ENCODE results near the gene NUDCD3.

The NUDCD3 gene

DNA sequence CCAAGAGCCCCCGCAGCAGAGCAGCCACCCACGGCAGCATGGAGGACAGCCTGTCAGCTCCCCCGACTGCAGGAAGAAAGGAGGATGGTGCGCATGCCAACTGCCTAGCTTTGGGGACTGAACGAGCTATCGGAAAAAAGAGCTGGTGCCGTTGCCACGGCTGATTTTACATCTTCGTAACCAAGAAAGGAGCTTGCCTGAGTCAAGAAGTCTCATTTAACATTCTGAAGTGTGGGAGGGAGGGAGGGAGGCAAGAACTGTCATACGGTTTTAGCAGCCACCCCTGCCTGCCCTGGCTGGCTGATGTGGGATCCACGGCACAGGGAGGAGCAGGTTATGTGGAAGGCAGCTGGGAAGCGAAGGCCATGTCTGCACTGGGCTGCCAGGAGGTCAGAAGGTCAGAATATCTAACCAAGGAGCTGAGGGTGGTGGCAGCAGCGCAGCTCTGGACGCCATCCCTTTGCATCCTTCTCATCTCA is 90.4 kb downstream of the NUDCD3 start:
- H3K18ac ChIP-seq (ENCODE audit: low read length): no peak overlapping the region
- H2BK5ac ChIP-seq (ENCODE audit: low read depth, low read length, poor library complexity): no peak overlapping the region
- no CpG with 5 or more reads among the region's 14 CpGs for WGBS (ENCODE audit: extremely low coverage, insufficient coverage, insufficient read length)
- no peaks in the 10 kb centered on the region for H3K79me1 ChIP-seq (ENCODE audit: low read length)
- no peak overlapping the region for H3K4me3 ChIP-seq (ENCODE audit: low read depth, low read length)
- peaks cover 5% of the 10 kb centered on the region in 2 experiments for H3K4me1 ChIP-seq (ENCODE audit: control insufficient read depth in 1 of 2, insufficient read depth in 2 of 2, low read length in 2 of 2)
- H4K12ac ChIP-seq (ENCODE audit: low read depth, low read length): no peak overlapping the region
- no peaks in the 10 kb centered on the region for H3K79me2 ChIP-seq (ENCODE audit: control insufficient read depth, insufficient read depth, low read length, poor library complexity)
- no peak overlapping the region for H4K91ac ChIP-seq (ENCODE audit: low read depth, low read length)
- no peaks in the 10 kb centered on the region for H3K9me3 ChIP-seq (ENCODE audit: insufficient read depth, low read depth, low read length)
- no peak overlapping the region for H3K23ac ChIP-seq (ENCODE audit: low read length)
- no peak overlapping the region for H2BK120ac ChIP-seq (ENCODE audit: insufficient read depth, low read length, poor library complexity)
- H2AFZ ChIP-seq (ENCODE audit: insufficient read depth, low read length, poor library complexity): no peak overlapping the region
- no peaks in the 10 kb centered on the region for H3K27me3 ChIP-seq (ENCODE audit: insufficient read depth, low read length)
- H4K8ac ChIP-seq (ENCODE audit: low read depth, low read length): no peak overlapping the region
- H3K36me3 ChIP-seq (ENCODE audit: control insufficient read depth in 1 of 2, insufficient read depth in 2 of 2, low read length in 2 of 2): peaks cover 23 to 27% of the 10 kb centered on the region in 2 experiments
- H3K14ac ChIP-seq (ENCODE audit: low read length): no peak overlapping the region
- no peak for DNase-seq
- H2BK12ac ChIP-seq (ENCODE audit: low read length): no peak overlapping the region
- H3K4ac ChIP-seq (ENCODE audit: low read depth, low read length): no peak overlapping the region
- no peak overlapping the region for H3K27ac ChIP-seq (ENCODE audit: low read depth, low read length)
- H2AK5ac ChIP-seq (ENCODE audit: low read length): no peak overlapping the region
- H3K4me2 ChIP-seq (ENCODE audit: low read length): no peak overlapping the region
- no peak overlapping the region for H3K9ac ChIP-seq (ENCODE audit: low read length)

DNA sequence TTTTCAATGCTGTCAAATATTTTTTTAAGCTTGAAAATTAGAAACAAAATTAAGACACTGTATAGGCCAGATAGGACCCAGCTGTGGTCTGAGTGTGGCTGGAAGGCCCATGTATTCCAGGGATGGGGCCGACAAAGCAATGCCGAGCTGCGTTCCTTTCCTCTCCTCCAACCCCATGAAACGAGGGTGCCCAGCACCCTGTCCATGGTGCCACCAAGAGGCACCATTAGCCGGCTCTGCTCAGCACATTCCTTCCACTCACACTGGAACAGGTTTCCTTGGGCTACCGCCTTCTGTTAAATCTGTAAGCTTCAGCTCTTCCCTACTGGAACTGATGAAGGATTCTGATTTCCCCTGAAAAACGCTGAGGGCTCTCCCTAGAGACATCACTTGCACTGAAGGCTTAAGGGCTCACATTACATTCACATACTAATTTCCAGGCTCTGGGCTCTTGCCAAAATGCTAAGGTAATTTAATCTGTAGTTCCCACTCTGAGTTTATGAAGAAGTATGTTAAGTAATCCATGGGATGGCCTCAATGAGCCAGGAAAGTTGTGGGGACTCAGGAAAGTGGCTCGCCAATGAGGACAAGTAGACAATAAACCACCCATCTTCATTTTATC is 91.4 kb downstream of the NUDCD3 start:
- Histone ChIP-seq H3K18ac (ENCODE audit: low read length) (no peak overlapping the region), H3K36me3 (ENCODE audit: control insufficient read depth in 1 of 2, insufficient read depth in 2 of 2, low read length in 2 of 2) (peaks cover 22% of the 10 kb centered on the region in 2 experiments), H4K91ac (ENCODE audit: low read depth, low read length) (no peak overlapping the region), H4K8ac (ENCODE audit: low read depth, low read length) (no peak overlapping the region), H3K4me1 (ENCODE audit: control insufficient read depth in 1 of 2, insufficient read depth in 2 of 2, low read length in 2 of 2) (peaks cover 5% of the 10 kb centered on the region in 2 experiments), H2BK12ac (ENCODE audit: low read length) (no peak overlapping the region), H3K9ac (ENCODE audit: low read length) (no peak overlapping the region), H3K23ac (ENCODE audit: low read length) (no peak overlapping the region), H4K12ac (ENCODE audit: low read depth, low read length) (no peak overlapping the region), H3K4me3 (ENCODE audit: low read depth, low read length) (no peak overlapping the region), H3K9me3 (ENCODE audit: insufficient read depth, low read depth, low read length) (no peaks in the 10 kb centered on the region), H3K27ac (ENCODE audit: low read depth, low read length) (no peak overlapping the region), H2BK120ac (ENCODE audit: insufficient read depth, low read length, poor library complexity) (no peak overlapping the region), H3K27me3 (ENCODE audit: insufficient read depth, low read length) (no peaks in the 10 kb centered on the region), H3K79me2 (ENCODE audit: control insufficient read depth, insufficient read depth, low read length, poor library complexity) (no peaks in the 10 kb centered on the region), H3K79me1 (ENCODE audit: low read length) (no peaks in the 10 kb centered on the region), H2AK5ac (ENCODE audit: low read length) (no peak overlapping the region), H3K14ac (ENCODE audit: low read length) (no peak overlapping the region), H2BK5ac (ENCODE audit: low read depth, low read length, poor library complexity) (no peak overlapping the region), H3K4me2 (ENCODE audit: low read length) (no peak overlapping the region), H2AFZ (ENCODE audit: insufficient read depth, low read length, poor library complexity) (no peak overlapping the region), H3K4ac (ENCODE audit: low read depth, low read length) (no peak overlapping the region)
- DNase-seq: no peak
- WGBS (ENCODE audit: extremely low coverage, insufficient coverage, insufficient read length): no CpG with 5 or more reads among the region's 8 CpGs

DNA sequence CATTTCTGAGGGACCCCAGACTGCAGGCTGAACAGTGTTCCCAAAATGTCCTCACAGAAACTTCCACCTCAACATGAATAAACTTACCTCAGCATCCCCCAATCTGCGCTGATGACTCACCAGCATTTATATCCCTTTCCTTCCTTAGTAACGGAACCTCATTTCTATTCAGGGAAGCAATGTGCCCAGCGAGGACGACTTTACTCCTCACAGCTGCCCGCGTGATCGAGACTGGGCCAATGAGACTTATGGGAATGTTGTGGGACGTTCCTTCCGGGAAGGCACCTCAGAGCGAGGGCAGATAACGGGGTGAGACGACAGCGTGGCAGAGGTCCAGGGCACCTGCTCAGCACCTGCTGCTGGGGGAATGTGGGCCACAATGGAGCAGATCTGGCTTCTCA is 91.9 kb downstream of the NUDCD3 start:
- no peak overlapping the region for H2AK5ac ChIP-seq (ENCODE audit: low read length)
- no peaks in the 10 kb centered on the region for H3K79me1 ChIP-seq (ENCODE audit: low read length)

DNA sequence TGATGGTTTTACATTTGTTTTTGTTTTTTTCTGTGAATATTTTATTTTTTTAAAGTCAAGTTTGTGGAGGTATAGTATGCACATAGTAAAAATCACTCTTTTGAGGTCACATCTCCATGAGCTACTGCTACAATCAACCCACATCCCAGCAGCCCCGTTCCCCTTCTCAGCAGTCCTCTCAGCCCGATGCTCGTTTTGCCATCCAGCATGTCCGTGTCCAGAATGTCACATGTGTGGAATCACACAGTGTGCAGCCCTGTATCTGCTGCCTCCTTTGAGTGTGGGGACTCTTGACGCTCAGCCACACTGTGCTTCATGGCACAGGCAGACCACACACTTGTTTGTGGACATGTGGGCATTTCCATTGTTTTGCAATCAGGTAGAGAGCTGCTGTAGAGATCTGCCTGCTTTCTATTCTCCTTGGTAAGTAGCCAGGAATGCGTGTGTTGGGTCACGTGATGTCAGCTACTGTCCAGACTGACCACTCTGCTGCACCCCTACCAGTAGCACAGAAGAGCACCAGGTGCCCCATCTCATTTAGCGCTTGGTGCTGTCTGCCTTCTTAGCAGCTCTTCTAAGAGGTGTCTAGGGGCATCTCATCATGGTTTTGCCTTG is 93.4 kb downstream of the NUDCD3 start:
- no peaks in the 10 kb centered on the region for H3K9me3 ChIP-seq (ENCODE audit: insufficient read depth, low read depth, low read length)
- no CpG with 5 or more reads among the region's 8 CpGs for WGBS (ENCODE audit: extremely low coverage, insufficient coverage, insufficient read length)

More for the DNA sequence above, 91.9 kb downstream of the NUDCD3 start:
- DNase-seq: no peak
- no peak overlapping the region for H2BK5ac ChIP-seq (ENCODE audit: low read depth, low read length, poor library complexity)
- H4K12ac ChIP-seq (ENCODE audit: low read depth, low read length): no peak overlapping the region
- no peak overlapping the region for H3K14ac ChIP-seq (ENCODE audit: low read length)
- no CpG with 5 or more reads among the region's 13 CpGs for WGBS (ENCODE audit: extremely low coverage, insufficient coverage, insufficient read length)
- H3K9ac ChIP-seq (ENCODE audit: low read length): no peak overlapping the region
- no peak overlapping the region for H3K23ac ChIP-seq (ENCODE audit: low read length)
- no peak overlapping the region for H3K18ac ChIP-seq (ENCODE audit: low read length)
- H2BK12ac ChIP-seq (ENCODE audit: low read length): no peak overlapping the region
- no peak overlapping the region for H3K27ac ChIP-seq (ENCODE audit: low read depth, low read length)
- H2BK120ac ChIP-seq (ENCODE audit: insufficient read depth, low read length, poor library complexity): no peak overlapping the region
- peaks cover 5% of the 10 kb centered on the region in 2 experiments for H3K4me1 ChIP-seq (ENCODE audit: control insufficient read depth in 1 of 2, insufficient read depth in 2 of 2, low read length in 2 of 2)
- H3K4me3 ChIP-seq (ENCODE audit: low read depth, low read length): no peak overlapping the region
- no peak overlapping the region for H3K4me2 ChIP-seq (ENCODE audit: low read length)
- H4K91ac ChIP-seq (ENCODE audit: low read depth, low read length): no peak overlapping the region
- no peaks in the 10 kb centered on the region for H3K27me3 ChIP-seq (ENCODE audit: insufficient read depth, low read length)
- H4K8ac ChIP-seq (ENCODE audit: low read depth, low read length): no peak overlapping the region
- H3K4ac ChIP-seq (ENCODE audit: low read depth, low read length): no peak overlapping the region
- H2AFZ ChIP-seq (ENCODE audit: insufficient read depth, low read length, poor library complexity): no peak overlapping the region
- peaks cover 20% of the 10 kb centered on the region in 2 experiments for H3K36me3 ChIP-seq (ENCODE audit: control insufficient read depth in 1 of 2, insufficient read depth in 2 of 2, low read length in 2 of 2)
- H3K79me2 ChIP-seq (ENCODE audit: control insufficient read depth, insufficient read depth, low read length, poor library complexity): no peaks in the 10 kb centered on the region
- H3K9me3 ChIP-seq (ENCODE audit: insufficient read depth, low read depth, low read length): no peaks in the 10 kb centered on the region

More for the DNA sequence above, 93.4 kb downstream of the NUDCD3 start:
- H4K12ac ChIP-seq (ENCODE audit: low read depth, low read length): no peak overlapping the region
- H2BK5ac ChIP-seq (ENCODE audit: low read depth, low read length, poor library complexity): no peak overlapping the region
- H3K79me2 ChIP-seq (ENCODE audit: control insufficient read depth, insufficient read depth, low read length, poor library complexity): no peaks in the 10 kb centered on the region
- no peak overlapping the region for H3K4me2 ChIP-seq (ENCODE audit: low read length)
- H4K8ac ChIP-seq (ENCODE audit: low read depth, low read length): no peak overlapping the region
- no peak overlapping the region for H3K23ac ChIP-seq (ENCODE audit: low read length)
- no peak overlapping the region for H2AK5ac ChIP-seq (ENCODE audit: low read length)
- H3K14ac ChIP-seq (ENCODE audit: low read length): no peak overlapping the region
- H2BK120ac ChIP-seq (ENCODE audit: insufficient read depth, low read length, poor library complexity): no peak overlapping the region
- no peak overlapping the region for H3K4me3 ChIP-seq (ENCODE audit: low read depth, low read length)
- no peak overlapping the region for H3K27ac ChIP-seq (ENCODE audit: low read depth, low read length)
- H2BK12ac ChIP-seq (ENCODE audit: low read length): no peak overlapping the region
- H3K18ac ChIP-seq (ENCODE audit: low read length): no peak overlapping the region
- peaks cover 14 to 16% of the 10 kb centered on the region in 2 experiments for H3K36me3 ChIP-seq (ENCODE audit: control insufficient read depth in 1 of 2, insufficient read depth in 2 of 2, low read length in 2 of 2)
- H3K27me3 ChIP-seq (ENCODE audit: insufficient read depth, low read length): no peaks in the 10 kb centered on the region
- H2AFZ ChIP-seq (ENCODE audit: insufficient read depth, low read length, poor library complexity): no peak overlapping the region
- no peak overlapping the region for H3K4ac ChIP-seq (ENCODE audit: low read depth, low read length)
- H3K9ac ChIP-seq (ENCODE audit: low read length): peak overlapping the region; percentile 1
- peak; percentile 26 to 45 for DNase-seq
- H4K91ac ChIP-seq (ENCODE audit: low read depth, low read length): no peak overlapping the region
- H3K79me1 ChIP-seq (ENCODE audit: low read length): no peaks in the 10 kb centered on the region
- H3K4me1 ChIP-seq (ENCODE audit: control insufficient read depth in 1 of 2, insufficient read depth in 2 of 2, low read length in 2 of 2): peaks cover 5% of the 10 kb centered on the region in 2 experiments
